ENCODE data around the gene LGI4.

DNA sequence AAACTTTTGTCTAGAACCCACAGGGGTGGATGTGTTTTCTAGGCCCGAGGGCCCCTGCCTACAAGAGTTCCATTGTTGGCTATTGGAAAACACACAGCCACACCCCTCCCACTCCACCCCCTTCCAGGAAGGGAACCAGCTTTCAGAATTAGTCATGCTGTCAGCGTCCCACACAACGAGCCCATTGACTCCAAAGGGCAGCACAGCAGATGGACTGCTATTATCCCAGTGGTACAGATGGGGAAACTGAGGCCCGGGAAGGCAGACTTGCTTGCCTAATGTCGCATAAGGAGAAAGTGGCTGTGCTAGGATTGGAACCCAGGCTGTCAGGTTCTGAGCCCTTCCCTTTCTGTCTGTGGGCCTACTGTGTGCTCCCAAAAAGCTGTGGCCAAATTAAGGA lies 27.3 kb downstream of the LGI4 start:
- TF ChIP-seq, protein P1, sequence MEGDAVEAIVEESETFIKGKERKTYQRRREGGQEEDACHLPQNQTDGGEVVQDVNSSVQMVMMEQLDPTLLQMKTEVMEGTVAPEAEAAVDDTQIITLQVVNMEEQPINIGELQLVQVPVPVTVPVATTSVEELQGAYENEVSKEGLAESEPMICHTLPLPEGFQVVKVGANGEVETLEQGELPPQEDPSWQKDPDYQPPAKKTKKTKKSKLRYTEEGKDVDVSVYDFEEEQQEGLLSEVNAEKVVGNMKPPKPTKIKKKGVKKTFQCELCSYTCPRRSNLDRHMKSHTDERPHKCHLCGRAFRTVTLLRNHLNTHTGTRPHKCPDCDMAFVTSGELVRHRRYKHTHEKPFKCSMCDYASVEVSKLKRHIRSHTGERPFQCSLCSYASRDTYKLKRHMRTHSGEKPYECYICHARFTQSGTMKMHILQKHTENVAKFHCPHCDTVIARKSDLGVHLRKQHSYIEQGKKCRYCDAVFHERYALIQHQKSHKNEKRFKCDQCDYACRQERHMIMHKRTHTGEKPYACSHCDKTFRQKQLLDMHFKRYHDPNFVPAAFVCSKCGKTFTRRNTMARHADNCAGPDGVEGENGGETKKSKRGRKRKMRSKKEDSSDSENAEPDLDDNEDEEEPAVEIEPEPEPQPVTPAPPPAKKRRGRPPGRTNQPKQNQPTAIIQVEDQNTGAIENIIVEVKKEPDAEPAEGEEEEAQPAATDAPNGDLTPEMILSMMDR (IDR thresholded peaks at IDR 0.05 in 2 of 3, conservative IDR thresholded peaks at IDR 0.05 in 1 of 3; ENCODE audit: borderline replicate concordance in 1 of 3, insufficient read depth in 1 of 3, low read depth in 2 of 3, low read length in 2 of 3) = no peak
- TF ChIP-seq RAD21 (IDR thresholded peaks at IDR 0.05; ENCODE audit: low read depth) (no peak), POLR2AphosphoS5 (IDR thresholded peaks at IDR 0.05; ENCODE audit: low read depth, low read length) (no peak; the same call in 1 of the 2 replicates), CEBPB (IDR thresholded peaks at IDR 0.05; ENCODE audit: low read depth) (no peak), ZFX (IDR thresholded peaks at IDR 0.05) (no peak), EZH2 (IDR thresholded peaks at IDR 0.05) (no peak)
- TF ChIP-seq, protein P2, sequence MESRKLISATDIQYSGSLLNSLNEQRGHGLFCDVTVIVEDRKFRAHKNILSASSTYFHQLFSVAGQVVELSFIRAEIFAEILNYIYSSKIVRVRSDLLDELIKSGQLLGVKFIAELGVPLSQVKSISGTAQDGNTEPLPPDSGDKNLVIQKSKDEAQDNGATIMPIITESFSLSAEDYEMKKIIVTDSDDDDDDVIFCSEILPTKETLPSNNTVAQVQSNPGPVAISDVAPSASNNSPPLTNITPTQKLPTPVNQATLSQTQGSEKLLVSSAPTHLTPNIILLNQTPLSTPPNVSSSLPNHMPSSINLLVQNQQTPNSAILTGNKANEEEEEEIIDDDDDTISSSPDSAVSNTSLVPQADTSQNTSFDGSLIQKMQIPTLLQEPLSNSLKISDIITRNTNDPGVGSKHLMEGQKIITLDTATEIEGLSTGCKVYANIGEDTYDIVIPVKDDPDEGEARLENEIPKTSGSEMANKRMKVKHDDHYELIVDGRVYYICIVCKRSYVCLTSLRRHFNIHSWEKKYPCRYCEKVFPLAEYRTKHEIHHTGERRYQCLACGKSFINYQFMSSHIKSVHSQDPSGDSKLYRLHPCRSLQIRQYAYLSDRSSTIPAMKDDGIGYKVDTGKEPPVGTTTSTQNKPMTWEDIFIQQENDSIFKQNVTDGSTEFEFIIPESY (IDR thresholded peaks at IDR 0.05; ENCODE audit: extremely low read depth, insufficient replicate concordance, low read length) = no peak
